Measurements from ENCODE around the gene ABCB8. TPM values are rescaled to one million over a fixed set of nuclear protein-coding genes. Genes with fewer than 3 reads are reported as not detected.

ABCB8 gene
- total and polyA plus RNA-seq, 9 of the 15 experiments (the other 6 are each of a cell fraction or from before 2014, with no cell fraction given): 7.6 to 106 (median 36.3) TPM

- peak; percentile 73; the same call in 1 of the 2 replicates for TF ChIP-seq MYC (IDR thresholded peaks at IDR 0.05; ENCODE audit: low read depth, low read length)
- TF ChIP-seq MYC (CRISPR knock-in tag; IDR thresholded peaks at IDR 0.05; ENCODE audit: borderline replicate concordance, low read depth): peak; percentile 41; the same call in 1 of the 2 replicates
- no peak for TF ChIP-seq TAF7 (tag; IDR thresholded peaks at IDR 0.05)
- peak; percentile 96 for TF ChIP-seq ATF7 (IDR thresholded peaks at IDR 0.05)
- peak; percentile 45 for TF ChIP-seq POLR2B (IDR thresholded peaks at IDR 0.05; ENCODE audit: low read depth, partially characterized antibody)
- peak in 1 of 2 experiments; percentile 28; a peak in 3 of 4 replicates for TF ChIP-seq RAD21 (CRISPR knock-in tag; conservative IDR thresholded peaks at IDR 0.05 in 1 of 2, IDR thresholded peaks at IDR 0.05 in 1 of 2)
- TF ChIP-seq ZNF354B (CRISPR knock-in tag; IDR thresholded peaks at IDR 0.05): no peak
- TF ChIP-seq, protein P1, sequence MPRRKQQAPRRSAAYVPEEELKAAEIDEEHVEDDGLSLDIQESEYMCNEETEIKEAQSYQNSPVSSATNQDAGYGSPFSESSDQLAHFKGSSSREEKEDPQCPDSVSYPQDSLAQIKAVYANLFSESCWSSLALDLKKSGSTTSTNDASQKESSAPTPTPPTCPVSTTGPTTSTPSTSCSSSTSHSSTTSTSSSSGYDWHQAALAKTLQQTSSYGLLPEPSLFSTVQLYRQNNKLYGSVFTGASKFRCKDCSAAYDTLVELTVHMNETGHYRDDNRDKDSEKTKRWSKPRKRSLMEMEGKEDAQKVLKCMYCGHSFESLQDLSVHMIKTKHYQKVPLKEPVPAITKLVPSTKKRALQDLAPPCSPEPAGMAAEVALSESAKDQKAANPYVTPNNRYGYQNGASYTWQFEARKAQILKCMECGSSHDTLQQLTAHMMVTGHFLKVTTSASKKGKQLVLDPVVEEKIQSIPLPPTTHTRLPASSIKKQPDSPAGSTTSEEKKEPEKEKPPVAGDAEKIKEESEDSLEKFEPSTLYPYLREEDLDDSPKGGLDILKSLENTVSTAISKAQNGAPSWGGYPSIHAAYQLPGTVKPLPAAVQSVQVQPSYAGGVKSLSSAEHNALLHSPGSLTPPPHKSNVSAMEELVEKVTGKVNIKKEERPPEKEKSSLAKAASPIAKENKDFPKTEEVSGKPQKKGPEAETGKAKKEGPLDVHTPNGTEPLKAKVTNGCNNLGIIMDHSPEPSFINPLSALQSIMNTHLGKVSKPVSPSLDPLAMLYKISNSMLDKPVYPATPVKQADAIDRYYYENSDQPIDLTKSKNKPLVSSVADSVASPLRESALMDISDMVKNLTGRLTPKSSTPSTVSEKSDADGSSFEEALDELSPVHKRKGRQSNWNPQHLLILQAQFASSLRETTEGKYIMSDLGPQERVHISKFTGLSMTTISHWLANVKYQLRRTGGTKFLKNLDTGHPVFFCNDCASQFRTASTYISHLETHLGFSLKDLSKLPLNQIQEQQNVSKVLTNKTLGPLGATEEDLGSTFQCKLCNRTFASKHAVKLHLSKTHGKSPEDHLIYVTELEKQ (CRISPR knock-in tag; IDR thresholded peaks at IDR 0.05): no peak
- TF ChIP-seq FIP1L1 (IDR thresholded peaks at IDR 0.05; ENCODE audit: low read depth, low read length, poor library complexity, severe bottlenecking): no peak
- TF ChIP-seq SMAD1 (IDR thresholded peaks at IDR 0.05; ENCODE audit: low read depth, low read length, partially characterized antibody): peak; percentile 99
- TF ChIP-seq, protein P2, sequence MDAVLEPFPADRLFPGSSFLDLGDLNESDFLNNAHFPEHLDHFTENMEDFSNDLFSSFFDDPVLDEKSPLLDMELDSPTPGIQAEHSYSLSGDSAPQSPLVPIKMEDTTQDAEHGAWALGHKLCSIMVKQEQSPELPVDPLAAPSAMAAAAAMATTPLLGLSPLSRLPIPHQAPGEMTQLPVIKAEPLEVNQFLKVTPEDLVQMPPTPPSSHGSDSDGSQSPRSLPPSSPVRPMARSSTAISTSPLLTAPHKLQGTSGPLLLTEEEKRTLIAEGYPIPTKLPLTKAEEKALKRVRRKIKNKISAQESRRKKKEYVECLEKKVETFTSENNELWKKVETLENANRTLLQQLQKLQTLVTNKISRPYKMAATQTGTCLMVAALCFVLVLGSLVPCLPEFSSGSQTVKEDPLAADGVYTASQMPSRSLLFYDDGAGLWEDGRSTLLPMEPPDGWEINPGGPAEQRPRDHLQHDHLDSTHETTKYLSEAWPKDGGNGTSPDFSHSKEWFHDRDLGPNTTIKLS (IDR thresholded peaks at IDR 0.05; ENCODE audit: borderline replicate concordance, low read depth): peak; percentile 60
- no peak for TF ChIP-seq NFYB (IDR thresholded peaks at IDR 0.05; ENCODE audit: extremely low read depth, insufficient read length)
- no peak for TF ChIP-seq ZNF398 (CRISPR knock-in tag; IDR thresholded peaks at IDR 0.05)
- TF ChIP-seq ZNF764 (CRISPR knock-in tag; IDR thresholded peaks at IDR 0.05; ENCODE audit: low read depth): no peak
- no peak for TF ChIP-seq THRA (IDR thresholded peaks at IDR 0.05)
- no peak for TF ChIP-seq SPI1 (IDR thresholded peaks at IDR 0.05; ENCODE audit: borderline replicate concordance, low read depth, low read length)
- no peak for TF ChIP-seq ZNF707 (CRISPR knock-in tag; conservative IDR thresholded peaks at IDR 0.05)
- TF ChIP-seq ZBTB7A (IDR thresholded peaks at IDR 0.05; ENCODE audit: borderline replicate concordance, control insufficient read depth, low read depth, low read length): no peak
Measured at GRCh38 chr7:151038951-151039849, 10.9 kb downstream of the ABCB8 start (continued).

All from K562 (cell line).